Astrocyte of the spinal cord (primary cell): ENCODE results near the gene MED26.

Experiments used
- DNase-seq: peaks from one replicate; pipeline ENCODE4 v3.0.0; 2011; ENCODE audit warnings: low read depth, low spot score
- H3K4me3 ChIP-seq: 2 replicates; pipeline ENCODE4 v1.5.1; 2011; ENCODE audit warnings: low read depth, mild to moderate bottlenecking, low read length, moderate library complexity
- CTCF ChIP-seq: IDR thresholded peaks from 2 replicates; pipeline ENCODE4 v1.5.1; 2012; ENCODE audit warnings: low read depth, mild to moderate bottlenecking, low read length, inconsistent platforms
- in situ Hi-C: cut with HindIII; loops from 2 replicates; pipeline ENCODE4 v1.10.0; 2017; ENCODE audit warnings: low sequenced_read_pairs

The MED26 gene

GRCh38 chr19:16624236-16624635 is 3.8 kb downstream of the MED26 start:
- no peak overlapping the region for H3K4me3 ChIP-seq

GRCh38 chr19:16623576-16623975 is 4.4 kb downstream of the MED26 start:
- in situ Hi-C loops, result no loop called here
- no peak for TF ChIP-seq CTCF
- H3K4me3 ChIP-seq, result no peak overlapping the region
- no peak for DNase-seq

More at GRCh38 chr19:16624236-16624635, 3.8 kb downstream of the MED26 start:
- no peak for DNase-seq
- in situ Hi-C loops, result no loop called here
- TF ChIP-seq CTCF, result no peak

- in situ Hi-C loops, result no loop called here
- DNase-seq, result no peak
- H3K4me3 ChIP-seq, result no peak overlapping the region
- TF ChIP-seq CTCF, result no peak
Measured at GRCh38 chr19:16623066-16623465, 4.9 kb downstream of the MED26 start.

- no peak for TF ChIP-seq CTCF
- no peak for DNase-seq
- no peak overlapping the region for H3K4me3 ChIP-seq
- in situ Hi-C loops, result no loop called here
Measured at GRCh38 chr19:16621165-16621800, 6.7 kb downstream of the MED26 start.

- TF ChIP-seq CTCF, result no peak
- no peak overlapping the region for H3K4me3 ChIP-seq
- DNase-seq, result no peak
- in situ Hi-C loops, result no loop called here
Measured at GRCh38 chr19:16620584-16620983, 7.4 kb downstream of the MED26 start.

- TF ChIP-seq CTCF, result no peak
- in situ Hi-C loops, result no loop called here
- no peak overlapping the region for H3K4me3 ChIP-seq
- DNase-seq, result no peak
Measured at GRCh38 chr19:16620018-16620417, 8.0 kb downstream of the MED26 start.

- H3K4me3 ChIP-seq, result no peak overlapping the region
- in situ Hi-C loops, result no loop called here
- DNase-seq, result no peak
- no peak for TF ChIP-seq CTCF
Measured at GRCh38 chr19:16619457-16619856, 8.5 kb downstream of the MED26 start.
